Testis (tissue), 3 donors: Measurements from ENCODE around the gene FLT4. TPM values are rescaled to one million over a fixed set of nuclear protein-coding genes. Genes with fewer than 3 reads are reported as not detected.

Experiments used
- DNase-seq: peaks from one replicate; pipeline ENCODE4 v3.0.0-alpha.2; 2019
- H3K27ac ChIP-seq, 2 donors: fragments of 200-600 bp; sonication (generic); one replicate each; pipeline ENCODE4 v1.5.1; 2019
- H3K27me3 ChIP-seq: fragments of 200-600 bp; sonication (generic); one replicate; pipeline ENCODE4 v1.5.1; 2019
- H3K36me3 ChIP-seq: fragments of 200-600 bp; sonication (generic); one replicate; pipeline ENCODE4 v1.5.1; 2017; ENCODE audit warnings: low read depth; ENCODE audit errors: missing control alignments
- H3K4me1 ChIP-seq: fragments of 200-600 bp; sonication (generic); one replicate; pipeline ENCODE4 v1.5.1; 2019
- H3K4me3 ChIP-seq, 2 donors: fragments of 200-600 bp; sonication (generic); one replicate each; pipeline ENCODE4 v1.5.1; 2017 to 2019
- H3K9me3 ChIP-seq: fragments of 200-600 bp; sonication (generic); one replicate; pipeline ENCODE4 v1.5.1; 2017
- POLR2A ChIP-seq: fragments of 450-650 bp; IDR thresholded peaks from one replicate; pipeline ENCODE4 v1.6.1; 2017; ENCODE audit warnings: antibody characterized with exemption, mild to moderate bottlenecking, moderate library complexity
- WGBS, 2 donors: methylation state at CpG; one replicate each; pipeline ENCODE4 v1.1.5; 2018; 5-methylcytosine and 5-hydroxymethylcytosine counted together
- intact Hi-C: fragments of 100-400 bp; cut with DNase I; formaldehyde crosslinking; loops from one replicate; pipeline ENCODE4 v1.15.1; 2023; ENCODE audit warnings: low total_unique reads
- polyA plus RNA-seq: library from polyadenylated mRNA; stranded (reverse); fragments of 350-450 nt; fragmentation: Illumina TruSeq; extraction: RNeasy Lipid Tissue Mini Kit (QIAGEN cat#74804); gene quantifications from one replicate; pipeline ENCODE4 v1.2.3, GENCODE V29; 2014; ENCODE audit warnings: low read depth, low replicate concordance; ENCODE audit not compliant: insufficient read depth
- total RNA-seq, 2 donors: library from RNA; depleted of rRNA; stranded (reverse); fragments of >200 nt; gene quantifications; one replicate each; pipeline ENCODE4 v1.2.3, GENCODE V29; 2016
- TF ChIP-seq, protein P1 (sequence below), 3 experiments: fragments of 450-650 bp in 2 of 3; fragments of 200-600 bp in 1 of 3; sonication (generic) in 1 of 3; IDR thresholded peaks; one replicate each; pipeline ENCODE4 v1.5.1; 2016 to 2019; ENCODE audit warnings: antibody characterized with exemption in 3 of 3, mild to moderate bottlenecking in 2 of 3, moderate library complexity in 1 of 3

FLT4 gene
- total and polyA plus RNA-seq, 3 donors from 2014 or later = 11.9 to 24.2 (median 23.5) TPM

- DNase-seq = no peak
- intact Hi-C loops = no loop called here
- 93 to 98% methylated on average over 5 to 6 of the region's 6 CpGs for WGBS, 2 donors
Observed at GRCh38 chr5:180599590-180599914, 49.8 kb downstream of the FLT4 start.

GRCh38 chr5:180598797-180599589, 50.4 kb downstream of the FLT4 start:
- no peaks in the 10 kb centered on the region for H3K36me3 ChIP-seq
- H3K27me3 ChIP-seq = no peaks in the 10 kb centered on the region
- no peak overlapping the region for H3K4me3 ChIP-seq
- intact Hi-C loops = no loop called here
- TF ChIP-seq, protein P1, sequence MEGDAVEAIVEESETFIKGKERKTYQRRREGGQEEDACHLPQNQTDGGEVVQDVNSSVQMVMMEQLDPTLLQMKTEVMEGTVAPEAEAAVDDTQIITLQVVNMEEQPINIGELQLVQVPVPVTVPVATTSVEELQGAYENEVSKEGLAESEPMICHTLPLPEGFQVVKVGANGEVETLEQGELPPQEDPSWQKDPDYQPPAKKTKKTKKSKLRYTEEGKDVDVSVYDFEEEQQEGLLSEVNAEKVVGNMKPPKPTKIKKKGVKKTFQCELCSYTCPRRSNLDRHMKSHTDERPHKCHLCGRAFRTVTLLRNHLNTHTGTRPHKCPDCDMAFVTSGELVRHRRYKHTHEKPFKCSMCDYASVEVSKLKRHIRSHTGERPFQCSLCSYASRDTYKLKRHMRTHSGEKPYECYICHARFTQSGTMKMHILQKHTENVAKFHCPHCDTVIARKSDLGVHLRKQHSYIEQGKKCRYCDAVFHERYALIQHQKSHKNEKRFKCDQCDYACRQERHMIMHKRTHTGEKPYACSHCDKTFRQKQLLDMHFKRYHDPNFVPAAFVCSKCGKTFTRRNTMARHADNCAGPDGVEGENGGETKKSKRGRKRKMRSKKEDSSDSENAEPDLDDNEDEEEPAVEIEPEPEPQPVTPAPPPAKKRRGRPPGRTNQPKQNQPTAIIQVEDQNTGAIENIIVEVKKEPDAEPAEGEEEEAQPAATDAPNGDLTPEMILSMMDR (IDR thresholded peaks at IDR 0.05) = no peak
- TF ChIP-seq POLR2A = no peak
- WGBS, 2 donors = 91 to 93% methylated on average over 10 to 16 of the region's 16 CpGs
- H3K4me1 ChIP-seq = peaks cover 10% of the 10 kb centered on the region
- H3K9me3 ChIP-seq = no peaks in the 10 kb centered on the region
- peak; percentile 12 for DNase-seq
- H3K27ac ChIP-seq = no peak overlapping the region

More at GRCh38 chr5:180599590-180599914, 49.8 kb downstream of the FLT4 start:
- H3K4me3 ChIP-seq = no peak overlapping the region
- H3K27ac ChIP-seq = no peak overlapping the region
- TF ChIP-seq POLR2A = no peak
- TF ChIP-seq, protein P1 (IDR thresholded peaks at IDR 0.05) = no peak
- H3K9me3 ChIP-seq = no peaks in the 10 kb centered on the region
- H3K27me3 ChIP-seq = no peaks in the 10 kb centered on the region
- peaks cover 10% of the 10 kb centered on the region for H3K4me1 ChIP-seq
- no peaks in the 10 kb centered on the region for H3K36me3 ChIP-seq

DNA sequence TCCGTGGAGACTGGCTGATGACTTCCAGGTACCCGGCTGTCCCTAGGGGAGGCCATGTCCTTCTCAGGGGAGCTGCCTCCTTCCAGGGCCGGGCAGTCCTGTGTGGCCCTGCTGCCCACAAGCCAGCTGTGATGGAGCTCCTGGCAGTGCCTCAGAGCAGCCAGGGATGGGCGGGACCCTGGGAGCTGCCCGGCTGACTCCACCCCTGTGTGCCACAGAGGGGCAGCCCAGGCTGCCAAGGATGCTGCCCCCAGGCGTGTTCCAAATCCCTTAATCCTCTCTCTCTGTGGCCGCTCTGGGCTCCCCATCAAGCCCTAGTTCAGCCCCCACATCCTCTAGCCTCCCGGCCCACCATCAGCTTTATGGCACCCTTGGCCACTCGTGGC, 51.1 kb downstream of the FLT4 start:
- Histone ChIP-seq H3K4me3 (no peak overlapping the region), H3K36me3 (no peaks in the 10 kb centered on the region), H3K27me3 (no peaks in the 10 kb centered on the region), H3K9me3 (no peaks in the 10 kb centered on the region), H3K4me1 (peaks cover 10% of the 10 kb centered on the region), H3K27ac (no peak overlapping the region)
- intact Hi-C loops = no loop called here
- no peak for TF ChIP-seq POLR2A
- TF ChIP-seq, protein P1 (IDR thresholded peaks at IDR 0.05) = no peak
- DNase-seq = peak; percentile 9
- 82 to 92% methylated on average over 4 to 9 of the region's 9 CpGs for WGBS, 2 donors

- no peaks in the 10 kb centered on the region for H3K9me3 ChIP-seq
- no peak overlapping the region for H3K27ac ChIP-seq
- intact Hi-C loops = no loop called here
- H3K36me3 ChIP-seq = no peaks in the 10 kb centered on the region
- TF ChIP-seq, protein P1 (IDR thresholded peaks at IDR 0.05) = no peak
- no peak for TF ChIP-seq POLR2A
- WGBS, 2 donors = 82 to 86% methylated on average over 19 to 24 of the region's 24 CpGs
- H3K4me3 ChIP-seq = no peak overlapping the region
- no peaks in the 10 kb centered on the region for H3K27me3 ChIP-seq
- no peaks in the 10 kb centered on the region for H3K4me1 ChIP-seq
- DNase-seq = peak; percentile 12
Observed at GRCh38 chr5:180596668-180597231, 52.6 kb downstream of the FLT4 start.
